GM12891 (cell line): ENCODE measurements around the gene AKAP5.

ENCODE experiments used
- DNase-seq: peaks from one replicate; pipeline ENCODE4 v3.0.0; 2011; ENCODE audit warnings: low spot score; ENCODE audit not compliant: insufficient read length
- FAIRE-seq: peaks from 2 replicates; lab custom pipeline; 2011; peaks lifted over from hg19 to GRCh38; lab: Jason Lieb, UNC
- PAX5 ChIP-seq: IDR thresholded peaks from 2 replicates; pipeline ENCODE4 v1.6.1; 2011; ENCODE audit warnings: low read length, moderate library complexity, mild to moderate bottlenecking; ENCODE audit not compliant: insufficient read depth, severe bottlenecking
- POLR2A ChIP-seq: IDR thresholded peaks from 2 replicates; pipeline ENCODE4 v1.6.1; 2011; ENCODE audit warnings: low read depth, low read length, control low read depth
- POLR2AphosphoS5 ChIP-seq: IDR thresholded peaks from 2 replicates; pipeline ENCODE4 v1.6.1; 2011; ENCODE audit warnings: low read depth, low read length, control low read depth
- POU2F2 ChIP-seq: IDR thresholded peaks from 2 replicates; pipeline ENCODE4 v1.6.1; 2011; ENCODE audit warnings: low read depth, mild to moderate bottlenecking, control low read depth, low read length, moderate library complexity
- SPI1 ChIP-seq: IDR thresholded peaks from 2 replicates; pipeline ENCODE4 v1.6.1; 2011; ENCODE audit warnings: low read depth, low read length, control low read depth
- TAF1 ChIP-seq: IDR thresholded peaks from 2 replicates; pipeline ENCODE4 v1.6.1; 2011; ENCODE audit warnings: low read depth, low read length, control low read depth

Gene AKAP5

DNA sequence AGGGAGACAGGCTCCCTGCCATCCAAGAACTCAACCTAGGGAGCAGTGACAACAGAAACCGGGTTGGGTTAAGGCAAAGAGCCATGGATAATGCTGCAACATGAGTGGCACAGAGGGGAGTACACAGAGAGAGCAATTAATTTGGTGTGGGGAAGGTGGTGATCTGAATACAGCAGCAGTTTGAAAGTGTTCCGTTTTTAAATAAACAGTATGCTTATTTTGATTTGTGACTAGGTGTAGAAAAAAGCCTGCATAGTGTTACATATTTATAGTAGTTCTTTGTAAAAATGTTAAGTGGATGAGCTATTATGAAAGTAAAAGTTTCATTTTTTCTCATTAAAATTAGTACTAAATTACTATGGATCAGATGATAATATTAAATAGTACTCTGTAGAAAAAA lies 8.7 kb downstream of the AKAP5 start:
- FAIRE-seq (peak; percentile 83), DNase-seq (no peak)
- TF ChIP-seq POLR2A (no peak), POLR2AphosphoS5 (no peak), POU2F2 (no peak), SPI1 (no peak), PAX5 (no peak), TAF1 (no peak)

- no peak for DNase-seq
- no peak for FAIRE-seq
- TF ChIP-seq PAX5 (no peak), TAF1 (no peak), POLR2AphosphoS5 (no peak), POLR2A (no peak), POU2F2 (no peak), SPI1 (no peak)
Measured at GRCh38 chr14:64474698-64475097, 9.4 kb downstream of the AKAP5 start.

DNA sequence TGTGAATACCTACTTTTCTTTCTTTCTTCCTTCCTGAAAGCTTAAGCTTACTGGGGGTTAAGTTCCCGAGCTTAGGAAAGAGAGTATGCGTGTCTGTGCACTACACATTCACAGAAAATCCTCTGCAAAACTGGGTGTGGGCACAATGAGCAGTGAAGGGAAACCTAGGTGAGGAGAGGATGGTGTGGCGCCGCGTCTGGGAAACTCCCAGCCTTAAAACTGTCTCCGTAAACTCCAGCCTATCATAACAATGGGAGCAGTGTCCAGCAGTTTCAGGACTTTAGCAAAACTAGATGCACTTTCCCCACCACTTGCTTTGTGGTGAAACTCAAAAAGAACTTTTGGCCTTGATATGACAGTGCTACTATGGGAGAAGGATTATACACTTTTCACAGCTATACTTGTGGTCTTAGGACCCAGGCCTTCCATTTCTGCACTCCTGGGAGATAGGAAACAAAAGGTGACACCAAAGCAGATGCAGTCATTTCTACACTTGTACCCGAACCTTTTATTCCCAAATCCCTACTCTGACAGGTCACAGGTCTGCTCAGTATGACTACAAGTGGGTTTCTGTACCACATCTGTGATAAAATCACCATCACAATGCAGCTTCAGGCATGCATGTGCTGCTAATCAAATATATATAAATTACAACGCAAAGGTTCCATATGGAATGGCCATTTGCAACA lies 10.4 kb downstream of the AKAP5 start:
- TF ChIP-seq SPI1 = no peak
- TF ChIP-seq POLR2AphosphoS5 = no peak
- TF ChIP-seq TAF1 = no peak
- no peak for TF ChIP-seq POLR2A
- TF ChIP-seq POU2F2 = no peak
- no peak for TF ChIP-seq PAX5
- no peak for FAIRE-seq

DNA sequence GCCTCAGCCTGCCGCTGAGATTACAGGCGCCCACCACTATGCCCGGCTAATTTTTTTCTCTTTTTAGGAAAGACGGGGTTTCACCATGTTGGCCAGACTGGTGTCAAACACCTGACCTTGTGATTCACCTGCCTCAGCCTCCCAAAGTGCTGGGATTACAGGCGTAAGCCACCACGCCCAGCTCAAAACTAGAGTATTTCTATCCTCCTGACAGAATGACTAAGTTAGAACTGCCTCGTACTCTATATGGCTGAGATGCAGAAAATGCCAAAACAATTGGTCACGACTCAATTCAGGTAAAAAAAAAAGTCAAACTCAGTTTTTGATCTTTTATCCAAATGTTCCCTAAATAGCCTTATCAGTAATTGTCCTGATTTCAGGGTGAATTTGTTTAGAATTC lies 11.1 kb downstream of the AKAP5 start:
- TF ChIP-seq POLR2A (no peak), SPI1 (no peak), TAF1 (no peak), POU2F2 (no peak), POLR2AphosphoS5 (no peak), PAX5 (no peak)
- DNase-seq (no peak), FAIRE-seq (no peak)

More for the DNA sequence above, 10.4 kb downstream of the AKAP5 start:
- no peak for DNase-seq

- TF ChIP-seq SPI1 = no peak
- no peak for TF ChIP-seq POU2F2
- no peak for TF ChIP-seq POLR2A
- no peak for TF ChIP-seq PAX5
- no peak for TF ChIP-seq POLR2AphosphoS5
- no peak for TF ChIP-seq TAF1
- DNase-seq (no peak), FAIRE-seq (no peak)
Measured at GRCh38 chr14:64478634-64479250, 13.4 kb downstream of the AKAP5 start.

- no peak for FAIRE-seq
- no peak for DNase-seq
- TF ChIP-seq SPI1 = no peak
- no peak for TF ChIP-seq POLR2AphosphoS5
- no peak for TF ChIP-seq POLR2A
- no peak for TF ChIP-seq TAF1
- no peak for TF ChIP-seq PAX5
- no peak for TF ChIP-seq POU2F2
Measured at GRCh38 chr14:64488590-64489099, 23.3 kb downstream of the AKAP5 start.

GRCh38 chr14:64491637-64492036 lies 26.3 kb downstream of the AKAP5 start:
- FAIRE-seq (no peak), DNase-seq (no peak)
- TF ChIP-seq POLR2A = no peak
- TF ChIP-seq SPI1 = no peak
- no peak for TF ChIP-seq PAX5
- no peak for TF ChIP-seq POLR2AphosphoS5
- TF ChIP-seq TAF1 = no peak

GRCh38 chr14:64493455-64493854 lies 28.2 kb downstream of the AKAP5 start:
- FAIRE-seq (no peak), DNase-seq (no peak)
- TF ChIP-seq POLR2AphosphoS5 = no peak
- no peak for TF ChIP-seq POLR2A
- TF ChIP-seq SPI1 = no peak
- no peak for TF ChIP-seq POU2F2
- no peak for TF ChIP-seq TAF1
- no peak for TF ChIP-seq PAX5

DNA sequence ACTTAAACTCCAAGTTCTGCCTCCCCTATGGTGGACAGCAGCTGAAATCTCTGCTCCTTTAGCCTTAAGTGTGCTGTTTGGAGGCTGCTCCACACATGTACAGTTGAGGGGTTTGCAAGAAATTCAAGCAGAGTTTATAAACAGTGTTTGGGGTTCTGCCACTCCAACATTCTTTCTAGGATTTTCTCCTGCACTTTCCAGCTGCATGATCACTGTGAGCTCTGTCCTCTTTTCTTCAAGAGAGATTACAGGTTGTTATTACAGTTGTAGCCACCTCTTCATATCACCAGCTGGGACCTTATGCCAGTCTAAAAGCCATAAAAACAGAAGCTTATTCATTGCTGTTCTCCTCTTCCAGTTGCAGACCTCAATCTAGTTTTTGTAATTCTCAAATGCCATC lies 30.0 kb downstream of the AKAP5 start:
- TF ChIP-seq POLR2A = no peak
- TF ChIP-seq TAF1 = no peak
- TF ChIP-seq PAX5 = no peak
- TF ChIP-seq SPI1 = no peak
- TF ChIP-seq POLR2AphosphoS5 = no peak
- TF ChIP-seq POU2F2 = no peak
- no peak for DNase-seq
- FAIRE-seq = no peak
